ENCODE data around the gene ATP5PO.

DNA sequence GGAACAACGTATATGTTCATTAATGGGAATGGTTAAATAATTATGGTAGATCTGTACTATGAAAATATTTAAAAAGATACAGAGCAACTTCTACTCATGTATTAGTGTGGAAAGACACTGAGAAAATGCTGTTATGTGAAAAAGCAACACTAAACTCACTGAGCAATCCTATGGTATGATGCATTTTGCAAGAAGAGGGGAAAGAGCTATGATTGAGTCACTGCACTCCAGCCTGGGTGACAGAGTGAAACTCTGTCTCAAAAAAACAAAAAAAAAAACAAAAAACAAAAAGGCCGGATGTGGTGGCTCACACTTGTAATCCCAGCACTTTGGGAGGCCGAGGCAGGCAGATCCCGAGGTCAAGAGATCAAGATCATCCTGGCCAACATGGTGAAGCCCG is 44.4 kb downstream of the ATP5PO start:
- TF ChIP-seq TARDBP (IDR thresholded peaks at IDR 0.05) (no peak), ZNF384 (IDR thresholded peaks at IDR 0.05) (no peak), SP1 (IDR thresholded peaks at IDR 0.05) (no peak), ELF4 (IDR thresholded peaks at IDR 0.05) (no peak), NFRKB (IDR thresholded peaks at IDR 0.05) (no peak), FOXA1 (IDR thresholded peaks at IDR 0.05) (no peak)

Data from HEK293T (cell line).